Measurements from ENCODE around the gene ESPL1. TPM values are rescaled to one million over a fixed set of nuclear protein-coding genes. Genes with fewer than 3 reads are reported as not detected.

The ESPL1 gene
- total and polyA plus RNA-seq, 4 donors: 2.8 to 19.3 (median 3.7) TPM

GRCh38 chr12:53239643-53240258 is 28.3 kb upstream of the ESPL1 start:
- DNase-seq (ENCODE audit: low spot score): no peak
- no peaks in the 10 kb centered on the region for H3K9me3 ChIP-seq (ENCODE audit: control insufficient read depth in 4 of 4, low read length in 3 of 4)
- H3K4me1 ChIP-seq (ENCODE audit: control insufficient read depth in 4 of 4, insufficient read depth in 4 of 4, low read length in 3 of 4): no peaks in the 10 kb centered on the region
- no peak overlapping the region for H3K9ac ChIP-seq (ENCODE audit: low read depth in 1 of 2, low read length in 2 of 2)
- no peaks in the 10 kb centered on the region for H3K36me3 ChIP-seq (ENCODE audit: control insufficient read depth in 4 of 4, insufficient read depth in 3 of 4, low read depth in 1 of 4, low read length in 3 of 4)
- no peak overlapping the region for H3K4me3 ChIP-seq (ENCODE audit: low read depth in 1 of 3, low read length in 3 of 3)
- H3K27ac ChIP-seq (ENCODE audit: low read depth in 1 of 2, low read length in 2 of 2): no peak overlapping the region
- 89% methylated on average over 10 of the region's 10 CpGs for WGBS
- H3K27me3 ChIP-seq (ENCODE audit: control insufficient read depth in 4 of 4, insufficient read depth in 4 of 4, low read length in 3 of 4): peaks cover 0 to 11% (median 0%) of the 10 kb centered on the region in 4 donors
- TF ChIP-seq RXRA (IDR thresholded peaks at IDR 0.05) (no peak), FOXA2 (IDR thresholded peaks at IDR 0.05) (no peak), EGR1 (IDR thresholded peaks at IDR 0.05; ENCODE audit: low read depth in 2 of 2) (no peak), HNF4G (IDR thresholded peaks at IDR 0.05) (no peak), YY1 (IDR thresholded peaks at IDR 0.05) (no peak), HNF4A (conservative IDR thresholded peaks at IDR 0.05) (no peak), SP1 (IDR thresholded peaks at IDR 0.05) (no peak), ATF3 (IDR thresholded peaks at IDR 0.05) (no peak), JUND (IDR thresholded peaks at IDR 0.05) (no peak), FOXA1 (IDR thresholded peaks at IDR 0.05) (no peak), REST (IDR thresholded peaks at IDR 0.05) (no peak), GABPA (IDR thresholded peaks at IDR 0.05 in 1 of 2, conservative IDR thresholded peaks at IDR 0.05 in 1 of 2) (no peak), NR2F2 (IDR thresholded peaks at IDR 0.05) (no peak), TAF1 (conservative IDR thresholded peaks at IDR 0.05) (no peak)
- TF ChIP-seq, protein P1, sequence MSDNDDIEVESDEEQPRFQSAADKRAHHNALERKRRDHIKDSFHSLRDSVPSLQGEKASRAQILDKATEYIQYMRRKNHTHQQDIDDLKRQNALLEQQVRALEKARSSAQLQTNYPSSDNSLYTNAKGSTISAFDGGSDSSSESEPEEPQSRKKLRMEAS (IDR thresholded peaks at IDR 0.05): no peak
- TF ChIP-seq, protein P2, sequence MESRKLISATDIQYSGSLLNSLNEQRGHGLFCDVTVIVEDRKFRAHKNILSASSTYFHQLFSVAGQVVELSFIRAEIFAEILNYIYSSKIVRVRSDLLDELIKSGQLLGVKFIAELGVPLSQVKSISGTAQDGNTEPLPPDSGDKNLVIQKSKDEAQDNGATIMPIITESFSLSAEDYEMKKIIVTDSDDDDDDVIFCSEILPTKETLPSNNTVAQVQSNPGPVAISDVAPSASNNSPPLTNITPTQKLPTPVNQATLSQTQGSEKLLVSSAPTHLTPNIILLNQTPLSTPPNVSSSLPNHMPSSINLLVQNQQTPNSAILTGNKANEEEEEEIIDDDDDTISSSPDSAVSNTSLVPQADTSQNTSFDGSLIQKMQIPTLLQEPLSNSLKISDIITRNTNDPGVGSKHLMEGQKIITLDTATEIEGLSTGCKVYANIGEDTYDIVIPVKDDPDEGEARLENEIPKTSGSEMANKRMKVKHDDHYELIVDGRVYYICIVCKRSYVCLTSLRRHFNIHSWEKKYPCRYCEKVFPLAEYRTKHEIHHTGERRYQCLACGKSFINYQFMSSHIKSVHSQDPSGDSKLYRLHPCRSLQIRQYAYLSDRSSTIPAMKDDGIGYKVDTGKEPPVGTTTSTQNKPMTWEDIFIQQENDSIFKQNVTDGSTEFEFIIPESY (IDR thresholded peaks at IDR 0.05): no peak
- TF ChIP-seq, protein P3, sequence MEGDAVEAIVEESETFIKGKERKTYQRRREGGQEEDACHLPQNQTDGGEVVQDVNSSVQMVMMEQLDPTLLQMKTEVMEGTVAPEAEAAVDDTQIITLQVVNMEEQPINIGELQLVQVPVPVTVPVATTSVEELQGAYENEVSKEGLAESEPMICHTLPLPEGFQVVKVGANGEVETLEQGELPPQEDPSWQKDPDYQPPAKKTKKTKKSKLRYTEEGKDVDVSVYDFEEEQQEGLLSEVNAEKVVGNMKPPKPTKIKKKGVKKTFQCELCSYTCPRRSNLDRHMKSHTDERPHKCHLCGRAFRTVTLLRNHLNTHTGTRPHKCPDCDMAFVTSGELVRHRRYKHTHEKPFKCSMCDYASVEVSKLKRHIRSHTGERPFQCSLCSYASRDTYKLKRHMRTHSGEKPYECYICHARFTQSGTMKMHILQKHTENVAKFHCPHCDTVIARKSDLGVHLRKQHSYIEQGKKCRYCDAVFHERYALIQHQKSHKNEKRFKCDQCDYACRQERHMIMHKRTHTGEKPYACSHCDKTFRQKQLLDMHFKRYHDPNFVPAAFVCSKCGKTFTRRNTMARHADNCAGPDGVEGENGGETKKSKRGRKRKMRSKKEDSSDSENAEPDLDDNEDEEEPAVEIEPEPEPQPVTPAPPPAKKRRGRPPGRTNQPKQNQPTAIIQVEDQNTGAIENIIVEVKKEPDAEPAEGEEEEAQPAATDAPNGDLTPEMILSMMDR (IDR thresholded peaks at IDR 0.05; ENCODE audit: low read depth, low read length, missing input control): no peak
